HG03064 (cell line): ENCODE measurements around the gene KCNC1.

ENCODE experiments used
- ATAC-seq: cut with Tn5 transposase; IDR thresholded peaks from one replicate; pipeline ENCODE4 v1.9.1; 2021; ENCODE audit warnings: low read depth; ENCODE audit not compliant: unreplicated experiment

The KCNC1 gene

DNA sequence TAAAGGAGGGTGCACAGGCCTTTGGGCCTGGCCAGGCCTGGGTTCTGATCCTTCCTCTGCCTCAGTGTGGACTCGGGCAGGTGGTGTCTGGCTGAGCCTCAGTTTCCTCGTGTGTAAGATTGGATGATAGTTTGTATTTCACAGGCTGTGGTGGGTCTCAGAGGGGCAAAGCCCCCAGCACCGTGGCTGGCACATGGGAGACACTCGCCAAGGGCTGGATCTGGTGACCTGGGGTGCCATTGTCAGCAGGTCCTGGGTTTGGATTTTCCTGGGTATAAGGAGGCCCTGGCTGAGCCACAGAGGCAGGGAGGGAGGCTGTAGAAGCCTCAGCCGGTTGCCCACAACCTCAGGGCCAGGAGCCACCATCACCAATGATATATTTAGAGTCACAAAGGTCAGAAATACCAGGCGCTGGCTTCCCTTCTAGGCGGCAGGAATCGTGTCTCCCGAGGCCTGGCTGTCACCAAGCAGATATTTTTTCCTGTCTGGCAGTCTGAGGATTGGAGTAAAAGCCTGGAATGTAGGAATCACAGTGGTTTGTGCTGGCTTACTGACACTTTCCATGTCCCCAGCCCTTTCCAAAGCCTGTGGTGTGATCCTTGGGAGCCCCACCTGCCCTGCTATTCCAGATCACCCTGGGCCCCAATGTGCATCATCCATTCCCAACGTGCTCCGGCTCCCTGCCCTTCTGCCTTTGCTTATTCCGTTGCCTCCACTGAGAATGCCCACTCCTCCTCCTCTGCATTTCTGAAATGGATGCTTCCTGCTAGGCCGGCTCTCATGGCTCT, 15.6 kb downstream of the KCNC1 start:
- ATAC-seq: no peak

GRCh38 chr11:17750801-17751165, 16.2 kb downstream of the KCNC1 start:
- no peak for ATAC-seq

- no peak for ATAC-seq
These were observed 17.0 kb downstream of the KCNC1 start for GRCh38 chr11:17751558-17751957.

DNA sequence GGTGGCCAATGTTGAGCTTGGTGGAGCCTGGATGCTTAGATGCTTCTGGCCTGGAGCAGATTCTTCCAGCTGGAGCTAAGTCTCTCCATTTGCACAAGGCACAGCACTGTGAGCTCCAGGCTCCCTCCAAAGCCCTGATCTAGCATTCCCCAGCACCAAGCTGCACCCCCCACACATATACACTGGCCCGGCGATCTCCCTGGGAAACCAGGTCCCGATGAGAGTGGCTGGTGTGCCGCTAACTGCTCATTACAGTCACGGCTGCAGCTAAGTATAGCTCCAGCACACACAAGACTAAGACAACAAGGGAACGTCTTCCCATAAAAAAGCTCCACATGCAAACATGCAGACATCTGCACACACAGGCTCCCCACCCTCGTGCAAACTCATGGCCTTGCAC, 17.6 kb downstream of the KCNC1 start:
- no peak for ATAC-seq

GRCh38 chr11:17753153-17753552, 18.6 kb downstream of the KCNC1 start:
- ATAC-seq: no peak

GRCh38 chr11:17753641-17754040, 19.1 kb downstream of the KCNC1 start:
- no peak for ATAC-seq

DNA sequence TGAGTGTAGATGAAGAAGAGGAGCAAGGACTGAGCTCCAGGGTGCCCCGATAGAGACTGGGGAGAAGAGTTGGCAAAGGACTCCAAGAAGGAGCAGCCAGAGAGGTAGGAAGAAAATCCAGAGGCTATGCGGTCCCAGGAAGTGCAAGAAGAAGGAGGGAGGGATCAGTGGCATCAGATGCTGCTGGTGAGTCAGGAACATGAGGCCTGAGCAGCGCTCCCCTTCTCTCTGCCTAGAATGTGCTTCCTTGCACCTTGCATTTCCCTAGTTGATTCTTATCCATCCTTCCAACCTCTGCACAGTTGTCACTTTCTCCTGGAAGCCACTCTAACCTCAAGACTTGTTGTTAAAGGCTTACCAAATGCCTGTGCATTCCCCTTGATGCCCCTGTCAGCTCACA, 21.3 kb downstream of the KCNC1 start:
- ATAC-seq: no peak

GRCh38 chr11:17760102-17761029, 25.8 kb downstream of the KCNC1 start:
- no peak for ATAC-seq

DNA sequence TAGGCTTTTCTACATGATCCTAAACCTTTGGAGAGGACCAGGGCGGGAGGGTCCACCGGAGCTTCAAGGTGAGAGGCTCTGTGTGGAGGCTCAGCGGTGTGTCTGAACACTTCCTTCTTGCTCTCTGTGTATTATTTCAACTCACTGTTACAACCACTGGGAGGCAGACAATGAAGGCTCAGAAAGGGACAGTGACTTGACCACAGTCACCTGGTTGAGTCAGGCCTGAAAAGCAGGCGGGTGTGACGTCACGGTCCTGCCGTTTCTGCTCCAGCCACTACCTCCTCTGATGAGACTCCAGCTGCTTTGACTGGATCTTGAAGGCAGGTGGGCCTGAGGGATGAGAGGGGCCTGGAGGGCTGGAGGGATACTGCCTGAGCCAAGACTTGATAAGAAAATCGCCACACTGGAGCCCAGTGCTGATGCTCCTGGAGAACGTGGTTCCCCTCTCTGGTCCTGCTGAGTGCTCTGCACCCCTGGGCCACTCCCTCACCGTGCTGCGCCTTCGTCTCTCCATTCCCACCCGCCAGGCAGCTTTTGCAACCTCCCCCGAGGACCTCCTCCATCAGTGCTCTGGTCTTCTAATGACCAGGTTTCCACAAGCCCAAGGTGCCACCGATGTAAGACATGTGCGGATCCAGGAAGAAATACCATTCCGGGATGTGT, 27.9 kb downstream of the KCNC1 start:
- no peak for ATAC-seq

- ATAC-seq: no peak
These were observed 28.7 kb downstream of the KCNC1 start for GRCh38 chr11:17763244-17763643.

GRCh38 chr11:17763703-17764102, 29.1 kb downstream of the KCNC1 start:
- no peak for ATAC-seq

GRCh38 chr11:17764446-17765218, 30.1 kb downstream of the KCNC1 start:
- ATAC-seq: no peak

DNA sequence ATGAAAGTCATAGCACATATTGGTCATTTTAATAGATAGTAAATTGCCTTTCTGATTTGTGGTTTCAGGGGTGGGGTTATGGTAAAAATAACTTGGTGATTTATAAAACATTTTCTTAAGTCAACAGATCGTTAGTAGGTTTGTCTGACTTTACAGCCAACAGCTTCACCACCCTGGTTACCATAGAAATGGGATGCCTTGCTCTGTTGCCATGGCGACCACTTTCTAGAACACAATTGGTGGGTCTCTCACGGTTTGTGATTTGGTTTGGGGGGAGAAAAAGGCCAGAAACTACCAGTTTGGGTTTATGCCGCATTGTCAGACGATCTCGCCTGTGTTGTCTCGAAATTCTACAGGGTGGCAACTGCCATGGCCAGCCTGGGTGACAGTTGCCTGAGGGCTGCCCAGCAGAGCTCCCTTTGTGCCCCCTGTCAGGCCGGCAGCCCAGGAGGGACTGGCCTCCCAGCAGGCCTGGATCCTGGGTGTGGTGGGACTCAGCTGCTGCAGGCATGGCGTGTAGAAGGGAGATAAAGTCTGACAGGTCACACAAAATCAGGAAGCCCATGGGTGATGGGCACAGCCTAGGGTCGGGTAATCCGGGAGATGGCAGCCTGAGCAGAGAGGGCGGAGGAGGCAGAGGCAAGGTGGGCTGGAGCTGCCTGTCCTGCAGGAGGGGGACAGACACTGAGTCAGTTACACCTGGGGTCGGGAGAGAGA, 30.9 kb downstream of the KCNC1 start:
- no peak for ATAC-seq

- ATAC-seq: no peak
These were observed 31.4 kb downstream of the KCNC1 start for GRCh38 chr11:17766073-17766359.

- no peak for ATAC-seq
These were observed 32.0 kb downstream of the KCNC1 start for GRCh38 chr11:17766590-17766989.

DNA sequence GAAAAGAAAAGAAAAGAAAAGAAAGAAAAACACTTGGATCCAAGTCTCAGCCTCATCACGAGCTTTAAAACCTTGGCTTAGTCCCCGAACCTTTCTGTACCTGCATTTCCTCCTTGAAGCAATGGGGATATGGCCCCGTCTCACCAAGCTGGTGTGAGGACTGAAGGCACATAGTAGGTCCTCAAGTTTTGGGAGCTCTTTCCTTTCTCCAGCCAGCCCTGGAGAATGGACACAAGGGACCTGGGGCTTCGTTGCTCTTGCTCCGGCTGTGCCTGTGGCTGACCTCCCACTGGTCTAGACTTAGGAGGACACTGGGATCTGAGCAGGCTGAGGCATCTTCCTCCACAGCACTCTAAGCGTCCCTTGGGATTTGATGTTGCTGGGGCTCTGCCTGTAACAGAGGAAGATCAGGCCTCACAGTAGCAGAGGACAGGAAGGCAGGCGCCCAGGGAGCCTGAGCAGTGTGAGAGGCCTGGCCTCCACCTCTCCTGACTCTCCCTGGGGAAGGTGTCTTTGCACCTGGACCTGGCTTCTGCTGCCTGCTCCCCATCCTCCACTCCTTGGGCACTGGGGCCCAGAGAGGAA, 32.8 kb downstream of the KCNC1 start:
- no peak for ATAC-seq

DNA sequence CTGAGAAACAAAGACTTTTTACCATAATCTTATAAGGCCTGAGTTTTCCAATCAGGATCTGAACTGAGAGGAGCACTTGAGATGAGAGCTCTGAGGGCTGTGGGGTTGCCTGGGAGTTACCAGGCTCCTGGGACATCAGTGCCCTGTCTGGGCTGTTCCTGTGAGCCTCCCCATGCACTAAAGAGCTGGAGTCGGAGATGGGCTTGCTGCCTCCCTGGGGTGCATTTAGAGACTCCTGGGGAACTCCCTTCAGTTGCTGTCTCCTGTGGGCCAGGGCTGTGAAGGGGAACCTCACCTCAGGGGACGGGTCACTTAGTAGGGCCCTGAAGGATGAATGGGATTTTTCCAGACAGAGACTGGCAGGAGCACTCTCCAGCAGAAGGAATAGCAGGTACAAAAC, 33.3 kb downstream of the KCNC1 start:
- ATAC-seq: no peak

GRCh38 chr11:17768547-17768946, 34.0 kb downstream of the KCNC1 start:
- no peak for ATAC-seq

GRCh38 chr11:17769218-17769617, 34.6 kb downstream of the KCNC1 start:
- no peak for ATAC-seq
